GM19239 (cell line): ENCODE measurements around the gene PRR18.

Experiments used
- DNase-seq: peaks from one replicate; pipeline ENCODE4 v3.0.0; 2011; ENCODE audit warnings: low spot score; ENCODE audit not compliant: insufficient read length
- FAIRE-seq: peaks from 2 replicates; lab custom pipeline; 2011; peaks lifted over from hg19 to GRCh38; lab: Jason Lieb, UNC

Gene PRR18

GRCh38 chr6:166335378-166336302, 27.4 kb upstream of the PRR18 start:
- FAIRE-seq (peak; percentile 80), DNase-seq (no peak)

GRCh38 chr6:166334878-166335277, 26.7 kb upstream of the PRR18 start:
- no peak for DNase-seq
- FAIRE-seq = peak; percentile 52

GRCh38 chr6:166333172-166333995, 25.2 kb upstream of the PRR18 start:
- DNase-seq (peak; percentile 40), FAIRE-seq (peak; percentile 83)

- FAIRE-seq (no peak), DNase-seq (no peak)
Observed at GRCh38 chr6:166331503-166332415, 23.6 kb upstream of the PRR18 start.

- DNase-seq (no peak), FAIRE-seq (no peak)
Observed at GRCh38 chr6:166330612-166331011, 22.4 kb upstream of the PRR18 start.

- DNase-seq = no peak
- peak; percentile 28 for FAIRE-seq
Observed at GRCh38 chr6:166325383-166326042, 17.3 kb upstream of the PRR18 start.

GRCh38 chr6:166323395-166323794, 15.2 kb upstream of the PRR18 start:
- DNase-seq = no peak
- no peak for FAIRE-seq

GRCh38 chr6:166318649-166319600, 10.7 kb upstream of the PRR18 start:
- no peak for FAIRE-seq
- DNase-seq = no peak

- no peak for FAIRE-seq
- no peak for DNase-seq
Observed at GRCh38 chr6:166318227-166318626, 10.0 kb upstream of the PRR18 start.

GRCh38 chr6:166317261-166318212, 9.3 kb upstream of the PRR18 start:
- DNase-seq (no peak), FAIRE-seq (no peak)

GRCh38 chr6:166315436-166315835, 7.2 kb upstream of the PRR18 start:
- DNase-seq (no peak), FAIRE-seq (no peak)

- no peak for FAIRE-seq
Observed at GRCh38 chr6:166314454-166314853, 6.3 kb upstream of the PRR18 start.

GRCh38 chr6:166313255-166314070, 5.3 kb upstream of the PRR18 start:
- DNase-seq = no peak

More at GRCh38 chr6:166314454-166314853, 6.3 kb upstream of the PRR18 start:
- no peak for DNase-seq

GRCh38 chr6:166312832-166313231, 4.6 kb upstream of the PRR18 start:
- FAIRE-seq (no peak), DNase-seq (no peak)

More at GRCh38 chr6:166313255-166314070, 5.3 kb upstream of the PRR18 start:
- FAIRE-seq = no peak

GRCh38 chr6:166310634-166311033, 2.4 kb upstream of the PRR18 start:
- FAIRE-seq = no peak

GRCh38 chr6:166309977-166310376, 1.8 kb upstream of the PRR18 start:
- no peak for FAIRE-seq
- DNase-seq = no peak

More at GRCh38 chr6:166310634-166311033, 2.4 kb upstream of the PRR18 start:
- DNase-seq = no peak
